MCF 10A (cell line): ENCODE data around the gene RNGTT. TPM values are rescaled to one million over a fixed set of nuclear protein-coding genes. Genes with fewer than 3 reads are reported as not detected.

Source experiments
- BruUV-seq: library from RNA; stranded (reverse); fragments of 400-500 nt; replicated peaks from 2 replicates; lab custom pipeline; 2021; lab: Mats Ljungman, UMichigan
- CTCF ChIA-PET: fragments of 300-600 bp; sonication (Branson Sonifier 250); formaldehyde crosslinking; extraction: SDS; loops from one replicate; lab custom pipeline; 2021; ENCODE audit warnings: antibody characterized with exemption, inconsistent platforms; lab: Yijun Ruan, JAX
- POLR2A ChIA-PET: fragments of 300-600, 350-650 bp; sonication (Branson Sonifier 250); formaldehyde crosslinking; extraction: SDS; loops from one replicate; lab custom pipeline; 2020; ENCODE audit warnings: antibody characterized with exemption, inconsistent platforms; lab: Yijun Ruan, JAX
- DNase-seq: peaks from one replicate; pipeline ENCODE4 v3.0.0-alpha.2; 2018; ENCODE audit not compliant: unreplicated experiment
- H3K27ac Mint-ChIP-seq: one replicate; pipeline ENCODE4 v1.8.0; 2022; ENCODE audit warnings: mild to moderate bottlenecking, low read depth, mixed read lengths; ENCODE audit not compliant: unreplicated experiment
- H3K27me3 Mint-ChIP-seq: one replicate; pipeline ENCODE4 v1.8.0; 2022; ENCODE audit warnings: mixed read lengths; ENCODE audit not compliant: insufficient read depth, unreplicated experiment
- H3K36me3 Mint-ChIP-seq: one replicate; pipeline ENCODE4 v1.8.0; 2022; ENCODE audit warnings: mild to moderate bottlenecking, moderate library complexity, mixed read lengths; ENCODE audit not compliant: insufficient read depth, unreplicated experiment
- H3K4me1 Mint-ChIP-seq: one replicate; pipeline ENCODE4 v1.8.0; 2022; ENCODE audit warnings: mixed read lengths; ENCODE audit not compliant: insufficient read depth, unreplicated experiment
- H3K4me3 Mint-ChIP-seq: one replicate; pipeline ENCODE4 v1.8.0; 2022; ENCODE audit warnings: mild to moderate bottlenecking, moderate library complexity, mixed read lengths; ENCODE audit not compliant: unreplicated experiment
- H3K9me3 Mint-ChIP-seq: one replicate; pipeline ENCODE4 v1.8.0; 2022; ENCODE audit warnings: mixed read lengths; ENCODE audit not compliant: unreplicated experiment
- intact Hi-C: fragments of 100-400 bp; cut with micrococcal nuclease; formaldehyde crosslinking; loops from 2 replicates; pipeline ENCODE4 v1.14.1; 2022
- total RNA-seq: library from RNA; stranded (reverse); gene quantifications from 2 replicates; pipeline ENCODE4 v1.2.3, GENCODE V29; 2022
- TF ChIP-seq, protein P1 (sequence below): fragments of 200-600 bp; IDR thresholded peaks from one replicate; pipeline ENCODE4 v1.8.0; 2022; ENCODE audit warnings: antibody characterized with exemption, mild to moderate bottlenecking; ENCODE audit not compliant: unreplicated experiment

RNGTT gene
- total RNA-seq, 1 experiment from 2014 or later = 14.6 TPM

DNA sequence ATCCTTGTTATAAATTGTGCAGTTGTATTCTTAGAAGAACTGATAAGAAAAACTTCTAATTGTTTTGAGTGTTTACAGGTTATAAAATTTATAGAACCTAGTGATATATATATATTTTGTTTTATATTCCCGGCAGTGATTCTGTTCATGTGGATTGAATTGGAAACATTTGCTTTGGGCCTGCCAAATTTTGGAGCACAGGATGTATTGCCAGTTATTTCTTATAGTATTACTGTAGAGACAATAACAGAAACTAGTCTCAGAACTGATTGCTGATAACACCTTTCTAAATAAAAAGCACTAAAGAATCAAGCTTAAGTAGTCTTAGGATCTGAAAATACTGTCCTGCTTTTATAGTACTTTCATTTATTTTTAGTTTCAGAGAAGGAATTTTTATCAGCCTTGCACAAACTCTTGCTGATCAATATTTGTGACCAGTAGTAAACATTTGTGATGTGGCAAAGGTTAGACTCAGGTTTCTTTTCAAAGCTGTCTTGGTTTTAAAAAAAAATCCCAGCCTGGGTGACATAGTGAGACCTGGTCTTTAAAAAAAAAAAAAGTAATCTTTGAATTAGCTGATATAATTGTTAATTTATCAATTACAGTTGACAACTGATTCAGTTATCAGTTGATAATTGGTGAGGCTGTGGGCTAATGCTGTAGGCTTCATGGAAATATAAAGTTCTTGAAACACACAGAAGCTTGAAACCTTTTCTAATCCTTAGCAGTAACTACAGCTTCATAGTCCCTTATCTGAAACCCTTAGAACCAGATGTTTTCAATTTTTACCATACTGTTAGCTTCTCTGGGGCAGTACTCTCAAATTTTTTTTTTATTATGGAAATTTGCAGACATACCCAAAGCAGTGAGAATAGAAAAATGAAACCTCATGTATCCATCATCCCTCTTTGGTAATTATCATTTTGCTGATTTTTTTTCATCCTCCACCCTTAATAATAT is 42.4 kb downstream of the RNGTT start:
- TF ChIP-seq, protein P1, sequence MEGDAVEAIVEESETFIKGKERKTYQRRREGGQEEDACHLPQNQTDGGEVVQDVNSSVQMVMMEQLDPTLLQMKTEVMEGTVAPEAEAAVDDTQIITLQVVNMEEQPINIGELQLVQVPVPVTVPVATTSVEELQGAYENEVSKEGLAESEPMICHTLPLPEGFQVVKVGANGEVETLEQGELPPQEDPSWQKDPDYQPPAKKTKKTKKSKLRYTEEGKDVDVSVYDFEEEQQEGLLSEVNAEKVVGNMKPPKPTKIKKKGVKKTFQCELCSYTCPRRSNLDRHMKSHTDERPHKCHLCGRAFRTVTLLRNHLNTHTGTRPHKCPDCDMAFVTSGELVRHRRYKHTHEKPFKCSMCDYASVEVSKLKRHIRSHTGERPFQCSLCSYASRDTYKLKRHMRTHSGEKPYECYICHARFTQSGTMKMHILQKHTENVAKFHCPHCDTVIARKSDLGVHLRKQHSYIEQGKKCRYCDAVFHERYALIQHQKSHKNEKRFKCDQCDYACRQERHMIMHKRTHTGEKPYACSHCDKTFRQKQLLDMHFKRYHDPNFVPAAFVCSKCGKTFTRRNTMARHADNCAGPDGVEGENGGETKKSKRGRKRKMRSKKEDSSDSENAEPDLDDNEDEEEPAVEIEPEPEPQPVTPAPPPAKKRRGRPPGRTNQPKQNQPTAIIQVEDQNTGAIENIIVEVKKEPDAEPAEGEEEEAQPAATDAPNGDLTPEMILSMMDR = no peak
- CTCF ChIA-PET = interaction anchor here (0.6 to 0.7 kb wide), 2 partner anchors 79 to 1108 kb away, joined by 3 read pairs; no protein-coding TSS in a partner anchor
- no peak overlapping the region for H3K4me3 Mint-ChIP-seq
- H3K4me1 Mint-ChIP-seq = no peaks in the 10 kb centered on the region
- H3K9me3 Mint-ChIP-seq = no peaks in the 10 kb centered on the region
- intact Hi-C loops = no loop called here
- no peak for DNase-seq
- H3K27ac Mint-ChIP-seq = no peak overlapping the region
- POLR2A ChIA-PET = interaction anchor here (0.7 kb wide), 1 partner anchor 12 kb away, joined by 4 read pairs; no protein-coding TSS in a partner anchor
- peaks cover 19% of the 10 kb centered on the region for H3K36me3 Mint-ChIP-seq
- no peaks in the 10 kb centered on the region for H3K27me3 Mint-ChIP-seq
- BruUV-seq = no TSS peak

DNA sequence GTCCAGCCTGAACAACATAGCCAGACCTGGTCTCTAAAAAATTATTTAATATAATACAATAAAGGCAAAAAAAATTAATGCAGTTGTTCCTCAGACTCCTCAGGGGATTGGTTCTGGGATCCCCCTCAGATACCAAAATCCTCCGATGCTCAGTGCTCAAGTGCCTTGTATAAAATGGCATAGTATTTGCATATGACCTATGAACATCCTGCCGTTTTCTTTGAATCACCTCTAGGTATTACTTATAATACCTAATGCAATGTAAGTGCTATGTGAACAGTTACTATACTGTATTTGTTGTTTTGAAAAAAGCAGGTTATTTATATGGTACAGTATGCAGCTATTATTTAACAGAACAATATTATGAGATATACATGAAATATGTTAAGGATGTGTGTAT is 43.3 kb downstream of the RNGTT start:
- intact Hi-C loops = no loop called here
- Mint-ChIP-seq H3K36me3 (peaks cover 22% of the 10 kb centered on the region), H3K27ac (no peak overlapping the region), H3K4me1 (no peaks in the 10 kb centered on the region), H3K4me3 (no peak overlapping the region), H3K27me3 (no peaks in the 10 kb centered on the region), H3K9me3 (no peaks in the 10 kb centered on the region)
- BruUV-seq = no TSS peak
- TF ChIP-seq, protein P1 = no peak
- DNase-seq = no peak
- ChIA-PET CTCF (interaction anchor here (0.6 to 2.4 kb wide), 2 partner anchors 30 to 553 kb away, joined by 3 to 6 read pairs; no protein-coding TSS in a partner anchor), POLR2A (no interaction called here)

DNA sequence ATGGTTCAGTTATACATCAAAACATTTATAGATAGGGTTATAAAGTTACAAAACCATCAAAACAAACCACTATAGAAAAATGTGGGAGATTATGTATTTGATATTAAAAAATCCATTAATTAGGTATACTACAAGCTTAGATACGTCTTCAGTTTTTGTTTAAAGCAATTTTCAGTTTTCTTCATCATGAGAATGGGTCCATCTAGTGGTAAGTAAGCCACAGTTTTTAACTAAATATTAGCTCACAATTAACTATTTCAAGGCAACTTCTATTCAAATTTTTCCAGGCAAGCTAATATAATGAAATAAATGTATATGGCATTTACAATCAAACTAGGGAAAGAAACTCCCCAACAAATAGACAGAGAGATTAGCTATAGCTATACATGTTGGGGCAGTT is 44.4 kb downstream of the RNGTT start:
- no peaks in the 10 kb centered on the region for H3K4me1 Mint-ChIP-seq
- H3K36me3 Mint-ChIP-seq = peaks cover 17% of the 10 kb centered on the region
- no TSS peak for BruUV-seq
- intact Hi-C loops = loop anchor here (1.0 kb wide), 1 partner anchor 990 kb away; no protein-coding TSS in a partner anchor
- no peaks in the 10 kb centered on the region for H3K9me3 Mint-ChIP-seq
- CTCF ChIA-PET = interaction anchor here (0.6 to 2.4 kb wide), 11 partner anchors 9 to 1161 kb away, joined by 3 to 11 read pairs (median 5); no protein-coding TSS in a partner anchor
- H3K27me3 Mint-ChIP-seq = no peaks in the 10 kb centered on the region
- H3K27ac Mint-ChIP-seq = no peak overlapping the region
- POLR2A ChIA-PET = interaction anchor here (0.6 kb wide), 1 partner anchor 9 kb away, joined by 3 read pairs; no protein-coding TSS in a partner anchor
- H3K4me3 Mint-ChIP-seq = no peak overlapping the region
- TF ChIP-seq, protein P1 = peak; percentile 11
- DNase-seq = peak; percentile 4

DNA sequence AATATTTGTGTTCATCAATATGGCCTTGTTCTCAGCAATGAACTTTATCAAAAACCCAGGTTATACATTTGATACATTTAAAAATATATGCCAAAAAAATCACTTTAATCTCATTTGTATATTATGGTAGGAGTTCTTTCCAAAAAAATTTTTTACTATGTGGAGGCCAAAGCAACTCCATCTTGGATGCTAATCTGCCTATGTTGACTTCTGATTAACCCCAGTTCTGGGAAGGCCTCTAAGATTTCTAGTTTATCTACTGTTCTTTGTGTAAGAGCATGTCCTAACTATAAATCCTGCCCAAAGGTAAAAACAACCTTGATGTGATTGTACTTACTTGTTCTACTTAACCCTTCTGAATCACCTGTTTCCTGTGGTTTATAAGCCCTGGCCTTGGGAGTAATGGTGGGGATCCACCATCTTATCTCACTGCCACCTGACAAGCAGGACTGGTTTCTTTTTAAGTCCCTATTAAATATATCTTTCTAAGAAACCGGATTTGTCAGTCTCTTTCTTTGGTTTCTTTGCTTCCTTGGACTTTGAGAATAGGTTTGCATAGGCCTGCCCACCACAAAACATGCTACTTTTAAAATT is 46.7 kb downstream of the RNGTT start:
- intact Hi-C loops = no loop called here
- no peak overlapping the region for H3K27ac Mint-ChIP-seq
- no peak overlapping the region for H3K4me3 Mint-ChIP-seq
- TF ChIP-seq, protein P1 = no peak
- no peaks in the 10 kb centered on the region for H3K4me1 Mint-ChIP-seq
- no peak for DNase-seq
- no TSS peak for BruUV-seq
- CTCF ChIA-PET = no interaction called here
- POLR2A ChIA-PET = no interaction called here
- no peaks in the 10 kb centered on the region for H3K27me3 Mint-ChIP-seq
- peaks cover 5% of the 10 kb centered on the region for H3K36me3 Mint-ChIP-seq
- H3K9me3 Mint-ChIP-seq = no peaks in the 10 kb centered on the region
